K562 (cell line): ENCODE results near the gene MAP3K12. TPM values are rescaled to one million over a fixed set of nuclear protein-coding genes. Genes with fewer than 3 reads are reported as not detected.

ENCODE experiments used
- DPF2 ChIP-seq: fragments of 450-650 bp; IDR thresholded peaks from 2 replicates; pipeline ENCODE4 v1.6.1; 2016
- NKRF ChIP-seq: fragments of 450-650 bp; IDR thresholded peaks from 2 replicates; pipeline ENCODE4 v1.6.1; 2016; ENCODE audit warnings: borderline replicate concordance
- PHF8 ChIP-seq: fragments of 200-600 bp; sonication (generic); IDR thresholded peaks from 2 replicates; pipeline ENCODE4 v1.6.1; 2012; ENCODE audit warnings: mixed run types, mild to moderate bottlenecking, inconsistent platforms, low read length, moderate library complexity, borderline replicate concordance
- RNF2 ChIP-seq: sonication (generic); IDR thresholded peaks from 2 replicates; pipeline ENCODE4 v1.6.1; 2016
- SUPT5H ChIP-seq: fragments of 450-650 bp; IDR thresholded peaks from 2 replicates; pipeline ENCODE4 v1.6.1; 2016
- polyA plus RNA-seq, 8 experiments: library from polyadenylated mRNA; depleted of rRNA in 4 of 8; stranded (reverse) in 5 of 8; unstranded in 3 of 8; fragments of >200 nt; fragmentation: Nextera tagmentation in 2 of 8; fragmentation: Illumina TruSeq in 1 of 8; extraction: Ambion mirVana in 2 of 8; extraction: Trizol in 1 of 8; gene quantifications; 2 replicates each; pipeline versions ENCODE4 v1.2.1 to v1.2.3, GENCODE V29; 2011 to 2014; ENCODE audit warnings: inconsistent platforms in 1 of 8, missing spikeins in 1 of 8
- total RNA-seq, 7 experiments: library from RNA; depleted of rRNA in 6 of 7; stranded (reverse); fragments of >200 nt in 6 of 7; fragmentation: Illumina TruSeq in 2 of 7; extraction: Trizol in 2 of 7; gene quantifications; 2 replicates each; pipeline versions ENCODE4 v1.2.1 to v1.2.3, GENCODE V29; 2011 to 2021; ENCODE audit warnings: low replicate concordance in 1 of 7
- TF ChIP-seq, protein P1 (sequence below), 2 experiments: fragments of 450-650 bp in 1 of 2; sonication (generic) in 1 of 2; formaldehyde crosslinking in 1 of 2; IDR thresholded peaks; 2 replicates each; pipeline versions ENCODE4 v1.7.1 to v1.9.0; 2016 to 2022; ENCODE audit warnings: inconsistent platforms in 1 of 2, mild to moderate bottlenecking in 1 of 2, missing genetic modification reagents in 1 of 2
- TF ChIP-seq, protein P2 (sequence below), 2 experiments: fragments of 450-650 bp; IDR thresholded peaks; 2 replicates each; pipeline ENCODE4 v1.6.1; 2016
- TF ChIP-seq, protein P3 (sequence below), 3 experiments: fragments of 200-800 bp in 1 of 3; fragments of 250-450 bp in 1 of 3; fragments of 450-650 bp in 1 of 3; sonication (Bioruptor Pico) in 1 of 3; sonication (Bioruptor generic) in 1 of 3; formaldehyde crosslinking in 1 of 3; IDR thresholded peaks; 2 replicates each; pipeline versions ENCODE4 v1.6.1 to v1.8.0; 2016 to 2022; ENCODE audit warnings: mild to moderate bottlenecking in 2 of 3, missing genetic modification characterization in 2 of 3, missing compliant biosample characterization in 1 of 3, moderate library complexity in 1 of 3

The MAP3K12 gene
- total and polyA plus RNA-seq, 9 of the 15 experiments (the other 6 are each of a cell fraction or from before 2014, with no cell fraction given): 0.10 to 2.4 (median 1.6) TPM

GRCh38 chr12:53500142-53500775 lies 1.0 kb upstream of the MAP3K12 start (continued):
- TF ChIP-seq, protein P1, sequence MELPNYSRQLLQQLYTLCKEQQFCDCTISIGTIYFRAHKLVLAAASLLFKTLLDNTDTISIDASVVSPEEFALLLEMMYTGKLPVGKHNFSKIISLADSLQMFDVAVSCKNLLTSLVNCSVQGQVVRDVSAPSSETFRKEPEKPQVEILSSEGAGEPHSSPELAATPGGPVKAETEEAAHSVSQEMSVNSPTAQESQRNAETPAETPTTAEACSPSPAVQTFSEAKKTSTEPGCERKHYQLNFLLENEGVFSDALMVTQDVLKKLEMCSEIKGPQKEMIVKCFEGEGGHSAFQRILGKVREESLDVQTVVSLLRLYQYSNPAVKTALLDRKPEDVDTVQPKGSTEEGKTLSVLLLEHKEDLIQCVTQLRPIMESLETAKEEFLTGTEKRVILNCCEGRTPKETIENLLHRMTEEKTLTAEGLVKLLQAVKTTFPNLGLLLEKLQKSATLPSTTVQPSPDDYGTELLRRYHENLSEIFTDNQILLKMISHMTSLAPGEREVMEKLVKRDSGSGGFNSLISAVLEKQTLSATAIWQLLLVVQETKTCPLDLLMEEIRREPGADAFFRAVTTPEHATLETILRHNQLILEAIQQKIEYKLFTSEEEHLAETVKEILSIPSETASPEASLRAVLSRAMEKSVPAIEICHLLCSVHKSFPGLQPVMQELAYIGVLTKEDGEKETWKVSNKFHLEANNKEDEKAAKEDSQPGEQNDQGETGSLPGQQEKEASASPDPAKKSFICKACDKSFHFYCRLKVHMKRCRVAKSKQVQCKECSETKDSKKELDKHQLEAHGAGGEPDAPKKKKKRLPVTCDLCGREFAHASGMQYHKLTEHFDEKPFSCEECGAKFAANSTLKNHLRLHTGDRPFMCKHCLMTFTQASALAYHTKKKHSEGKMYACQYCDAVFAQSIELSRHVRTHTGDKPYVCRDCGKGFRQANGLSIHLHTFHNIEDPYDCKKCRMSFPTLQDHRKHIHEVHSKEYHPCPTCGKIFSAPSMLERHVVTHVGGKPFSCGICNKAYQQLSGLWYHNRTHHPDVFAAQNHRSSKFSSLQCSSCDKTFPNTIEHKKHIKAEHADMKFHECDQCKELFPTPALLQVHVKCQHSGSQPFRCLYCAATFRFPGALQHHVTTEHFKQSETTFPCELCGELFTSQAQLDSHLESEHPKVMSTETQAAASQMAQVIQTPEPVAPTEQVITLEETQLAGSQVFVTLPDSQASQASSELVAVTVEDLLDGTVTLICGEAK (IDR thresholded peaks at IDR 0.05): 0 out of 2 replicates have a peak, but pooled peaks have one; percentile 34
- TF ChIP-seq, protein P1 (CRISPR knock-in tag; IDR thresholded peaks at IDR 0.05): no peak
- TF ChIP-seq, protein P2, sequence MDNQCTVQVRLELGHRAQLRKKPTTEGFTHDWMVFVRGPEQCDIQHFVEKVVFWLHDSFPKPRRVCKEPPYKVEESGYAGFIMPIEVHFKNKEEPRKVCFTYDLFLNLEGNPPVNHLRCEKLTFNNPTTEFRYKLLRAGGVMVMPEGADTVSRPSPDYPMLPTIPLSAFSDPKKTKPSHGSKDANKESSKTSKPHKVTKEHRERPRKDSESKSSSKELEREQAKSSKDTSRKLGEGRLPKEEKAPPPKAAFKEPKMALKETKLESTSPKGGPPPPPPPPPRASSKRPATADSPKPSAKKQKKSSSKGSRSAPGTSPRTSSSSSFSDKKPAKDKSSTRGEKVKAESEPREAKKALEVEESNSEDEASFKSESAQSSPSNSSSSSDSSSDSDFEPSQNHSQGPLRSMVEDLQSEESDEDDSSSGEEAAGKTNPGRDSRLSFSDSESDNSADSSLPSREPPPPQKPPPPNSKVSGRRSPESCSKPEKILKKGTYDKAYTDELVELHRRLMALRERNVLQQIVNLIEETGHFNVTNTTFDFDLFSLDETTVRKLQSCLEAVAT (IDR thresholded peaks at IDR 0.05): peak in 1 of 2 experiments; percentile 85; a peak in 2 of 4 replicates
- TF ChIP-seq NKRF (0 out of 2 replicates have a peak, but pooled peaks have one; percentile 14), PHF8 (peak; percentile 22; the same call in 1 of the 2 replicates), SUPT5H (peak; percentile 64), RNF2 (0 out of 2 replicates have a peak, but pooled peaks have one; percentile 29), DPF2 (peak; percentile 55)
- TF ChIP-seq, protein P3, sequence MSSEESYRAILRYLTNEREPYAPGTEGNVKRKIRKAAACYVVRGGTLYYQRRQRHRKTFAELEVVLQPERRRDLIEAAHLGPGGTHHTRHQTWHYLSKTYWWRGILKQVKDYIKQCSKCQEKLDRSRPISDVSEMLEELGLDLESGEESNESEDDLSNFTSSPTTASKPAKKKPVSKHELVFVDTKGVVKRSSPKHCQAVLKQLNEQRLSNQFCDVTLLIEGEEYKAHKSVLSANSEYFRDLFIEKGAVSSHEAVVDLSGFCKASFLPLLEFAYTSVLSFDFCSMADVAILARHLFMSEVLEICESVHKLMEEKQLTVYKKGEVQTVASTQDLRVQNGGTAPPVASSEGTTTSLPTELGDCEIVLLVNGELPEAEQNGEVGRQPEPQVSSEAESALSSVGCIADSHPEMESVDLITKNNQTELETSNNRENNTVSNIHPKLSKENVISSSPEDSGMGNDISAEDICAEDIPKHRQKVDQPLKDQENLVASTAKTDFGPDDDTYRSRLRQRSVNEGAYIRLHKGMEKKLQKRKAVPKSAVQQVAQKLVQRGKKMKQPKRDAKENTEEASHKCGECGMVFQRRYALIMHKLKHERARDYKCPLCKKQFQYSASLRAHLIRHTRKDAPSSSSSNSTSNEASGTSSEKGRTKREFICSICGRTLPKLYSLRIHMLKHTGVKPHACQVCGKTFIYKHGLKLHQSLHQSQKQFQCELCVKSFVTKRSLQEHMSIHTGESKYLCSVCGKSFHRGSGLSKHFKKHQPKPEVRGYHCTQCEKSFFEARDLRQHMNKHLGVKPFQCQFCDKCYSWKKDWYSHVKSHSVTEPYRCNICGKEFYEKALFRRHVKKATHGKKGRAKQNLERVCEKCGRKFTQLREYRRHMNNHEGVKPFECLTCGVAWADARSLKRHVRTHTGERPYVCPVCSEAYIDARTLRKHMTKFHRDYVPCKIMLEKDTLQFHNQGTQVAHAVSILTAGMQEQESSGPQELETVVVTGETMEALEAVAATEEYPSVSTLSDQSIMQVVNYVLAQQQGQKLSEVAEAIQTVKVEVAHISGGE (CRISPR knock-in tag; IDR thresholded peaks at IDR 0.05): no peak
